HG02642 (cell line): ENCODE data around the gene MEAF6.
"Not testable (repeated sequence)": the region's sequence is repeated elsewhere in the genome, so short reads cannot be mapped to it uniquely, and the experiment has no call there.

Source experiments
- ATAC-seq: cut with Tn5 transposase; IDR thresholded peaks from one replicate; pipeline ENCODE4 v1.9.1; 2021; ENCODE audit warnings: mild to moderate bottlenecking; ENCODE audit not compliant: unreplicated experiment, poor library complexity

MEAF6 gene

GRCh38 chr1:37514350-37515184 is at the start of gene MEAF6:
MEAF6 (minus strand) TSS chr1:37514766; CDS start chr1:37514746, 20 bp downstream.
- ATAC-seq = peak; percentile 86

- no peak for ATAC-seq
Measured at GRCh38 chr1:37562984-37563383, 48.4 kb upstream of the MEAF6 start.

GRCh38 chr1:37561133-37562132 is 46.9 kb upstream of the MEAF6 start:
- ATAC-seq = no peak

GRCh38 chr1:37560401-37561132 is 46.0 kb upstream of the MEAF6 start:
- no peak for ATAC-seq

- ATAC-seq = not testable (repeated sequence)
Measured at GRCh38 chr1:37559957-37560379, 45.4 kb upstream of the MEAF6 start.

- ATAC-seq = no peak
Measured at GRCh38 chr1:37559080-37559479, 44.5 kb upstream of the MEAF6 start.

GRCh38 chr1:37558411-37558810 is 43.8 kb upstream of the MEAF6 start:
- ATAC-seq = no peak

GRCh38 chr1:37557402-37557801 is 42.8 kb upstream of the MEAF6 start:
- ATAC-seq = no peak

GRCh38 chr1:37556712-37557196 is 42.2 kb upstream of the MEAF6 start, which contains the start of gene DNALI1:
DNALI1 (plus strand) TSS chr1:37556940; CDS start chr1:37556995, 55 bp downstream.
- no peak for ATAC-seq

GRCh38 chr1:37553927-37554808 is 39.6 kb upstream of the MEAF6 start, which contains the start of gene SNIP1:
SNIP1 (minus strand) TSS chr1:37554293; CDS start chr1:37554229, 64 bp downstream.
- peak; percentile 88 for ATAC-seq

GRCh38 chr1:37553598-37553926 is 39.0 kb upstream of the MEAF6 start:
- no peak for ATAC-seq

- no peak for ATAC-seq
Measured at GRCh38 chr1:37549341-37549740, 34.8 kb upstream of the MEAF6 start.

GRCh38 chr1:37545019-37545418 is 30.5 kb upstream of the MEAF6 start:
- ATAC-seq = no peak

- no peak for ATAC-seq
Measured at GRCh38 chr1:37544530-37544929, 30.0 kb upstream of the MEAF6 start.

GRCh38 chr1:37540036-37540785 is 25.6 kb upstream of the MEAF6 start:
- no peak for ATAC-seq

GRCh38 chr1:37539154-37539553 is 24.6 kb upstream of the MEAF6 start:
- not testable (repeated sequence) for ATAC-seq

- no peak for ATAC-seq
Measured at GRCh38 chr1:37537378-37537777, 22.8 kb upstream of the MEAF6 start.

- ATAC-seq = no peak
Measured at GRCh38 chr1:37533317-37534093, 18.9 kb upstream of the MEAF6 start.
